HepG2 (cell line): ENCODE data around the gene ZNF488.

Experiments used
- MLLT10 ChIP-seq: sonication (generic); formaldehyde crosslinking; IDR thresholded peaks from 2 replicates; pipeline ENCODE4 v1.4.0; 2020; ENCODE audit warnings: missing genetic modification reagents
- ZNF484 ChIP-seq: sonication (generic); formaldehyde crosslinking; IDR thresholded peaks from 2 replicates; pipeline ENCODE4 v1.5.1; 2020; ENCODE audit warnings: mild to moderate bottlenecking, low read depth, missing genetic modification reagents, borderline replicate concordance

GRCh38 chr10:47414227-47414592, 30.1 kb upstream of the ZNF488 start:
- no peak for TF ChIP-seq MLLT10 (CRISPR knock-in tag)
- no peak for TF ChIP-seq ZNF484
